ENCODE results near the gene ZSCAN25. TPM values are rescaled to one million over a fixed set of nuclear protein-coding genes. Genes with fewer than 3 reads are reported as not detected.
"Not testable (repeated sequence)": the region's sequence is repeated elsewhere in the genome, so short reads cannot be mapped to it uniquely, and the experiment has no call there.

ZSCAN25 gene
- total RNA-seq, 1 donor from 2014 or later: 29.4 TPM

DNA sequence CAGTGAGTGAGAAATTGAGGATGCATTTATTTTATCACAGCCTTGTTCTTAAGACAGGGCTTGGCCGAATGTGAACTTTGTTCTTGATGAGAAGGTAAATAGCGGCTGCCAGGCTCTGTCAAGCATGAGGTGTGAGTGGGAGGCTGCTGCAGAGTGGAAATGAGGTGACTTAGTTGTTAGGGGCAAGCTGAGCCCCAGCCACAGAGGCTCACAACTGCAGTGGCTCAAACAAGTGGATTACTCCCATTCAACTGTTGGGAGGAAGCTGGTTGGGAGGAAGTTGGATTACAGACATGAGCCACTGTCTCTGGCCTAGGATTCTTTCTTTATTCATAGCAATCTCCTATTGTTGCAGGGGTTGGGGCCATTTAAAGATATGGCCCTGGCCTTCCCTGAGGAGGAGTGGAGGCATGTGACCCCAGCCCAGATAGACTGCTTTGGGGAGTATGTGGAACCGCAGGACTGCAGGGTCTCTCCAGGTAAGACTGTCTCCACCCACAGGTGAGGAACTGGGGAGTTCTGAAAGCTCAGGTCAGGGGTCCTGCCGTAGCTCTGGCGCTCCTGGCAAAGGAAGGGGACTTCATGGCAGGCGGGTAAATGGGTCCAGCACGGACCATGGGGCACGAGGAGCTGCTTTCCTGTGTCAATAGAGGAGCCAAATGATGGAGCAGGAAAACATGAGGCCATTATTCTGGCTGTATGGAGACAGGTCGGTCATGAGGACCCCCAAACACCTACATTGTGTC, 7.1 kb downstream of the ZSCAN25 start:
- H3K4me3 Mint-ChIP-seq: peak overlapping the region; percentile 91
- H3K36me3 Mint-ChIP-seq (ENCODE audit: low read depth): peaks cover 90% of the 10 kb centered on the region
- no peaks in the 10 kb centered on the region for H3K27me3 Mint-ChIP-seq
- peak overlapping the region; percentile 92 for H3K27ac Mint-ChIP-seq
- no peaks in the 10 kb centered on the region for H3K9me3 Mint-ChIP-seq
- H3K4me1 Mint-ChIP-seq: peaks cover 62% of the 10 kb centered on the region
- DNase-seq: peak; percentile 72
- intact Hi-C loops (cut with micrococcal nuclease): loop anchor here (1.0 to 2.0 kb wide), 2 partner anchors 13 to 65 kb away; partner anchors contain the start of gene ZNF655

GRCh38 chr7:99624484-99624883, 7.7 kb downstream of the ZSCAN25 start:
- DNase-seq: peak; percentile 92
- Mint-ChIP-seq H3K27ac (peak overlapping the region; percentile 92), H3K4me1 (peaks cover 57% of the 10 kb centered on the region), H3K4me3 (peak overlapping the region; percentile 91), H3K36me3 (ENCODE audit: low read depth) (peaks cover 88% of the 10 kb centered on the region), H3K27me3 (no peaks in the 10 kb centered on the region), H3K9me3 (no peaks in the 10 kb centered on the region)
- intact Hi-C loops (cut with micrococcal nuclease): no loop called here

- intact Hi-C loops (cut with micrococcal nuclease): no loop called here
- H3K9me3 Mint-ChIP-seq: no peaks in the 10 kb centered on the region
- no peaks in the 10 kb centered on the region for H3K27me3 Mint-ChIP-seq
- DNase-seq: no peak
- H3K4me3 Mint-ChIP-seq: peak overlapping the region; percentile 91
- H3K36me3 Mint-ChIP-seq (ENCODE audit: low read depth): peaks cover 90% of the 10 kb centered on the region
- H3K27ac Mint-ChIP-seq: peak overlapping the region; percentile 92
- H3K4me1 Mint-ChIP-seq: peaks cover 57% of the 10 kb centered on the region
Measured at GRCh38 chr7:99625321-99625720, 8.6 kb downstream of the ZSCAN25 start.

GRCh38 chr7:99625961-99626360, 9.2 kb downstream of the ZSCAN25 start:
- H3K4me3 Mint-ChIP-seq: peak overlapping the region; percentile 91
- intact Hi-C loops (cut with micrococcal nuclease): no loop called here
- H3K36me3 Mint-ChIP-seq (ENCODE audit: low read depth): peaks cover 90% of the 10 kb centered on the region
- H3K9me3 Mint-ChIP-seq: no peaks in the 10 kb centered on the region
- peak overlapping the region; percentile 92 for H3K27ac Mint-ChIP-seq
- no peaks in the 10 kb centered on the region for H3K27me3 Mint-ChIP-seq
- no peak for DNase-seq
- H3K4me1 Mint-ChIP-seq: peaks cover 59% of the 10 kb centered on the region

GRCh38 chr7:99626661-99627060, 9.9 kb downstream of the ZSCAN25 start:
- intact Hi-C loops (cut with micrococcal nuclease): no loop called here
- H3K9me3 Mint-ChIP-seq: no peaks in the 10 kb centered on the region

GRCh38 chr7:99627513-99627912, 10.8 kb downstream of the ZSCAN25 start:
- intact Hi-C loops (cut with micrococcal nuclease): no loop called here
- Mint-ChIP-seq H3K9me3 (no peaks in the 10 kb centered on the region), H3K27ac (no peak overlapping the region), H3K36me3 (ENCODE audit: low read depth) (peaks cover 86% of the 10 kb centered on the region), H3K4me3 (no peak overlapping the region), H3K4me1 (peaks cover 63% of the 10 kb centered on the region), H3K27me3 (no peaks in the 10 kb centered on the region)
- no peak for DNase-seq

More at GRCh38 chr7:99626661-99627060, 9.9 kb downstream of the ZSCAN25 start:
- DNase-seq: no peak
- H3K4me1 Mint-ChIP-seq: peaks cover 61% of the 10 kb centered on the region
- no peaks in the 10 kb centered on the region for H3K27me3 Mint-ChIP-seq
- peak overlapping the region; percentile 92 for H3K27ac Mint-ChIP-seq
- peaks cover 89% of the 10 kb centered on the region for H3K36me3 Mint-ChIP-seq (ENCODE audit: low read depth)
- H3K4me3 Mint-ChIP-seq: peak overlapping the region; percentile 91

GRCh38 chr7:99628471-99629465, 12.0 kb downstream of the ZSCAN25 start:
- Mint-ChIP-seq H3K27me3 (no peaks in the 10 kb centered on the region), H3K36me3 (ENCODE audit: low read depth) (peaks cover 83% of the 10 kb centered on the region), H3K4me3 (no peak overlapping the region), H3K4me1 (peaks cover 51% of the 10 kb centered on the region), H3K27ac (peak overlapping the region; percentile 30), H3K9me3 (no peaks in the 10 kb centered on the region)
- DNase-seq: no peak
- intact Hi-C loops (cut with micrococcal nuclease): no loop called here

GRCh38 chr7:99629643-99630042, 12.9 kb downstream of the ZSCAN25 start:
- H3K36me3 Mint-ChIP-seq (ENCODE audit: low read depth): peaks cover 77% of the 10 kb centered on the region
- H3K27ac Mint-ChIP-seq: no peak overlapping the region
- peaks cover 42% of the 10 kb centered on the region for H3K4me1 Mint-ChIP-seq
- H3K4me3 Mint-ChIP-seq: no peak overlapping the region
- no peak for DNase-seq
- no peaks in the 10 kb centered on the region for H3K9me3 Mint-ChIP-seq
- intact Hi-C loops (cut with micrococcal nuclease): no loop called here
- H3K27me3 Mint-ChIP-seq: no peaks in the 10 kb centered on the region

DNA sequence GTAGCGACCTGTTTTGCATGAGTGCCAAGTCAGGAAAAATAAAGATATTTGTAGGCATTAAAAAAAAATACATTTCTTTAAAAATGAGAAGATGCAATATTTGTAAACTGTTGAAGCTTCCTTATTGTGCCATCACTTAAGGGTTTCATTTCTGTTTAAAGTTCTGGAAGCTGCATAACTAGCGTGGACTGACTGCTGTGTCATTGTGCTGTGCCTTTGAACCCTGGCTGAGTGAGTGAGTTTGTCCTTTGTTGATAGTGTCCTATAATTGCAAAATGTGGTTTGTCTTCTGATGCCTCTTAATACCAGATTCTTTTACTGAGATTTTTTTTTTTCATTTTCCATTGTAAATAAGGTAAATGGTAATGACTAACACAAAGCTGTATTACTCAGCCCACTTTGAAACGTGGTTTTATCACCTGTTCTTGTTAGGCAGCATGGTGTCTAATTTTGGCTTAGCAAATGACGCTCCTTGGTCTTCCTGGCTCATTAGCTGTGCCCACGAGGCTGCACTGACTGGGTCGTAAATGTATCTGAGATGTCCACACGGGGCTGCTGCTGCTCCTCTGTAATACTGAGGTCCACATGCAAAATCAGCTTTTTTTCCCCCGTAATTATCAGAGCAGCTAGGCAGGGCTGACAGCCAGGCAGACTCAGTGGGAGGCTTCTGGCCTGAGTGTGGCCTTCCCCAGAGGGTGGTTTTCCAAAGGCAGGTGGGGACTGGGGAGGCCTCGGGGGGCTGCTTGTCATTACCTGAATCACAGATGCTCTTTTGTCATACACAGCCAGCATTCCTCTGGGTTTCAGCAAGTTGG, 14.8 kb downstream of the ZSCAN25 start:
- H3K4me3 Mint-ChIP-seq: no peak overlapping the region
- DNase-seq: peak; percentile 54
- H3K36me3 Mint-ChIP-seq (ENCODE audit: low read depth): peaks cover 67% of the 10 kb centered on the region
- H3K4me1 Mint-ChIP-seq: peaks cover 23% of the 10 kb centered on the region
- H3K9me3 Mint-ChIP-seq: no peaks in the 10 kb centered on the region
- no peaks in the 10 kb centered on the region for H3K27me3 Mint-ChIP-seq
- intact Hi-C loops (cut with micrococcal nuclease): no loop called here
- H3K27ac Mint-ChIP-seq: peak overlapping the region; percentile 85

GRCh38 chr7:99637414-99637813, 20.7 kb downstream of the ZSCAN25 start:
- H3K36me3 Mint-ChIP-seq (ENCODE audit: low read depth): peaks cover 50% of the 10 kb centered on the region
- peaks cover 25% of the 10 kb centered on the region for H3K4me1 Mint-ChIP-seq

DNA sequence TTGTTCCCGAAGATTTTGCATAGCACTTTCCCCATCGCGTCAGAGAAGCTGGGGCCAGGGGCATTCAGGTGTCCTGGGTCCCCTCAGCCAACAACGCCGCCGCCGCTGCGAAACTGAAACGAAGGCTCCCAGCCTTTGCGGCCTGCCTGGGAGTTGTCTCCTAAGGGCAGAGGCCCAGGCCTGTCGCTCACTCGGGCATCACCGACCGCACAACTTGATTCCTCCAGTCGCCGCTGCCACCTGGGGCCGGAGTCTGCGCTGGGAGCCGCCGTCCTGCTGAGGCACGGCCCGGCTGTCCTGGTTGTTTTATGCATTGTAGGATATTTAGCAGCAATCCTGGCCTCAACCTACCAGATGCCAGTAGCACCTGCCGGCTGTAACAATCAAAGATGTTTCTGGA, 22.0 kb downstream of the ZSCAN25 start:
- intact Hi-C loops (cut with micrococcal nuclease): no loop called here
- Mint-ChIP-seq H3K27ac (no peak overlapping the region), H3K36me3 (ENCODE audit: low read depth) (peaks cover 51% of the 10 kb centered on the region), H3K4me3 (no peak overlapping the region), H3K9me3 (no peaks in the 10 kb centered on the region), H3K27me3 (no peaks in the 10 kb centered on the region), H3K4me1 (peaks cover 32% of the 10 kb centered on the region)
- no peak for DNase-seq

More at GRCh38 chr7:99637414-99637813, 20.7 kb downstream of the ZSCAN25 start:
- not testable (repeated sequence) for H3K9me3 Mint-ChIP-seq, H3K27me3 Mint-ChIP-seq, H3K4me3 Mint-ChIP-seq, DNase-seq
- peak overlapping the region; percentile 42 for H3K27ac Mint-ChIP-seq
- intact Hi-C loops (cut with micrococcal nuclease): loop anchor here (1.0 kb wide), 1 partner anchor 14 kb away; no protein-coding TSS in a partner anchor

GRCh38 chr7:99639267-99639666, 22.5 kb downstream of the ZSCAN25 start:
- intact Hi-C loops (cut with micrococcal nuclease): no loop called here

GRCh38 chr7:99642027-99642426, 25.3 kb downstream of the ZSCAN25 start:
- H3K9me3 Mint-ChIP-seq: peaks cover 8% of the 10 kb centered on the region
- peaks cover 31% of the 10 kb centered on the region for H3K4me1 Mint-ChIP-seq
- peaks cover 63% of the 10 kb centered on the region for H3K36me3 Mint-ChIP-seq (ENCODE audit: low read depth)
- H3K4me3 Mint-ChIP-seq: no peak overlapping the region
- no peaks in the 10 kb centered on the region for H3K27me3 Mint-ChIP-seq
- H3K27ac Mint-ChIP-seq: peak overlapping the region; percentile 21
- no peak for DNase-seq
- intact Hi-C loops (cut with micrococcal nuclease): no loop called here

More at GRCh38 chr7:99639267-99639666, 22.5 kb downstream of the ZSCAN25 start:
- no peak overlapping the region for H3K4me3 Mint-ChIP-seq
- no peaks in the 10 kb centered on the region for H3K27me3 Mint-ChIP-seq
- H3K27ac Mint-ChIP-seq: no peak overlapping the region
- no peaks in the 10 kb centered on the region for H3K9me3 Mint-ChIP-seq
- DNase-seq: no peak
- peaks cover 51% of the 10 kb centered on the region for H3K36me3 Mint-ChIP-seq (ENCODE audit: low read depth)
- H3K4me1 Mint-ChIP-seq: peaks cover 32% of the 10 kb centered on the region
